K562 (cell line): ENCODE results near the gene SEC16A.

Experiments used
- BMI1 ChIP-seq: fragments of 150-350 bp; IDR thresholded peaks from 2 replicates; pipeline ENCODE4 v1.6.1; 2014; ENCODE audit warnings: low read length
- CBX5 ChIP-seq: IDR thresholded peaks from 2 replicates; pipeline ENCODE4 v1.6.1; 2014; ENCODE audit warnings: low read depth, borderline replicate concordance
- CEBPB ChIP-seq: fragments of 450-650 bp; IDR thresholded peaks from 2 replicates; pipeline ENCODE4 v1.6.1; 2016; ENCODE audit warnings: missing genetic modification characterization, missing compliant biosample characterization
- CHD1 ChIP-seq: fragments of 200-600 bp; sonication (generic); IDR thresholded peaks from one replicate; pipeline ENCODE4 v1.6.1; 2012; ENCODE audit warnings: mild to moderate bottlenecking, moderate library complexity, low read length, inconsistent platforms
- DDX20 ChIP-seq: fragments of 450-650 bp; IDR thresholded peaks from 2 replicates; pipeline ENCODE4 v1.6.1; 2016; ENCODE audit warnings: missing genetic modification characterization, low read depth, mild to moderate bottlenecking, missing compliant biosample characterization, moderate library complexity
- KDM1A ChIP-seq, 2 experiments: fragments of 450-650 bp; IDR thresholded peaks; 2 replicates each; pipeline ENCODE4 v1.6.1; 2016; ENCODE audit warnings: mild to moderate bottlenecking in 2 of 2
- KLF13 ChIP-seq: fragments of 450-650 bp; IDR thresholded peaks from 2 replicates; pipeline ENCODE4 v1.6.1; 2016; ENCODE audit warnings: missing genetic modification characterization, low read depth, mild to moderate bottlenecking, missing compliant biosample characterization, moderate library complexity, borderline replicate concordance
- MXI1 ChIP-seq: IDR thresholded peaks from 2 replicates; pipeline ENCODE4 v1.6.1; 2011; ENCODE audit warnings: low read depth, mild to moderate bottlenecking, improper control_type of control experiment, low read length
- POLR2AphosphoS5 ChIP-seq: IDR thresholded peaks from 2 replicates; pipeline ENCODE4 v1.6.1; 2011; ENCODE audit warnings: mild to moderate bottlenecking, low read depth, low read length, moderate library complexity; ENCODE audit not compliant: control insufficient read depth, insufficient read depth
- RBM15 ChIP-seq: fragments of 200-400 bp; formaldehyde crosslinking; IDR thresholded peaks from 2 replicates; pipeline ENCODE4 v1.6.1; 2018; ENCODE audit warnings: mild to moderate bottlenecking, low read length, moderate library complexity; ENCODE audit not compliant: insufficient read depth
- ZNF274 ChIP-seq: IDR thresholded peaks from 2 replicates; pipeline ENCODE4 v1.6.1; 2011; ENCODE audit warnings: low read depth, mild to moderate bottlenecking, low read length, moderate library complexity, borderline replicate concordance
- TF ChIP-seq, protein P1 (sequence below), 3 experiments: IDR thresholded peaks in 2 of 3; conservative IDR thresholded peaks in 1 of 3; 2 replicates each; pipeline ENCODE4 v1.5.1; 2011 to 2012; ENCODE audit warnings: low read length in 3 of 3, mild to moderate bottlenecking in 3 of 3, control low read depth in 2 of 3, improper control_type of control experiment in 1 of 3, inconsistent platforms in 1 of 3, low read depth in 1 of 3, mixed read lengths in 1 of 3, moderate library complexity in 1 of 3; ENCODE audit not compliant: insufficient read depth in 2 of 3
- TF ChIP-seq, protein P2 (sequence below): sonication (generic); formaldehyde crosslinking; IDR thresholded peaks from 2 replicates; pipeline ENCODE4 v1.9.0; 2022; ENCODE audit warnings: mild to moderate bottlenecking, missing genetic modification reagents
- TF ChIP-seq, protein P3 (sequence below): sonication (generic); formaldehyde crosslinking; IDR thresholded peaks from 2 replicates; pipeline ENCODE4 v1.8.1; 2023; ENCODE audit warnings: missing genetic modification reagents, mild to moderate bottlenecking, borderline replicate concordance

DNA sequence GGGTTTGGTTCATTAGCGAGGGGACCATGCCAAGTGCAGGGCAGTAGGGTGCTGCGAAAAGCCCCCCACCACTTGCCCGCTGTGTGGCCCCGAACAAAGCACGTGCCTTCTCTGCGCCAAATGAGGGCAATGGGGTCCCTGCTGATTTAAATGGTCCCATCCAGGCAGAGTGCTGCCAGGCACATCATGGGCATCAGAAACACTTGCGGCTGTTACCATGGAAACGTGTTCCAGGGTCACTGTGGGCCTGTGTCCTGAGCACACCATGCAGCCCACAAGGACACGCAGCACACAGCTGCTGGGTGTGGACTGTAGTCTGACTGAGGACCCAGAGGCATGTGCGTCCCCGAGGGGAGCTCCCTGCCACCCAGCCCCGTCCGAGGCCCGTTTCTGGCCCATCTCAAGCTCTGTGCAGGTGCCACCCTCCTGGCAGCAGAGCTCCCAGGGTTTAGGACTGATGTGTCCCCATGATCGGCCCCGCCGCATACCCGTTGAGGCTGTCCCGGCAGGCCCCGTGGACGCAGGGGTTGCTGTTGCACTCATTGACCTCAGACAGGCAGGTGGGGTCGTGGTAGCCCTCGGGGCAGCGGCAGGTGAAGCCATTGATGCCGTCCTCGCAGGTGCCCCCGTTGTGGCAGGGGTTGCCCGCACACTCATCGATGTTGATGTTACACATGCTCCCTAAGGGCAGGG is 31.3 kb upstream of the SEC16A start:
- TF ChIP-seq, protein P1, sequence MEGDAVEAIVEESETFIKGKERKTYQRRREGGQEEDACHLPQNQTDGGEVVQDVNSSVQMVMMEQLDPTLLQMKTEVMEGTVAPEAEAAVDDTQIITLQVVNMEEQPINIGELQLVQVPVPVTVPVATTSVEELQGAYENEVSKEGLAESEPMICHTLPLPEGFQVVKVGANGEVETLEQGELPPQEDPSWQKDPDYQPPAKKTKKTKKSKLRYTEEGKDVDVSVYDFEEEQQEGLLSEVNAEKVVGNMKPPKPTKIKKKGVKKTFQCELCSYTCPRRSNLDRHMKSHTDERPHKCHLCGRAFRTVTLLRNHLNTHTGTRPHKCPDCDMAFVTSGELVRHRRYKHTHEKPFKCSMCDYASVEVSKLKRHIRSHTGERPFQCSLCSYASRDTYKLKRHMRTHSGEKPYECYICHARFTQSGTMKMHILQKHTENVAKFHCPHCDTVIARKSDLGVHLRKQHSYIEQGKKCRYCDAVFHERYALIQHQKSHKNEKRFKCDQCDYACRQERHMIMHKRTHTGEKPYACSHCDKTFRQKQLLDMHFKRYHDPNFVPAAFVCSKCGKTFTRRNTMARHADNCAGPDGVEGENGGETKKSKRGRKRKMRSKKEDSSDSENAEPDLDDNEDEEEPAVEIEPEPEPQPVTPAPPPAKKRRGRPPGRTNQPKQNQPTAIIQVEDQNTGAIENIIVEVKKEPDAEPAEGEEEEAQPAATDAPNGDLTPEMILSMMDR (IDR thresholded peaks at IDR 0.05 in 2 of 3, conservative IDR thresholded peaks at IDR 0.05 in 1 of 3; ENCODE audit: insufficient read depth in 2 of 3, low read depth in 1 of 3, low read length in 3 of 3): no peak
- TF ChIP-seq CHD1 (no peak), MXI1 (no peak), DDX20 (tag) (no peak), KLF13 (tag) (no peak), POLR2AphosphoS5 (no peak), ZNF274 (no peak), BMI1 (no peak), RBM15 (no peak), CEBPB (no peak), KDM1A (IDR thresholded peaks at IDR 0.05) (no peak), CBX5 (no peak)
- TF ChIP-seq, protein P2, sequence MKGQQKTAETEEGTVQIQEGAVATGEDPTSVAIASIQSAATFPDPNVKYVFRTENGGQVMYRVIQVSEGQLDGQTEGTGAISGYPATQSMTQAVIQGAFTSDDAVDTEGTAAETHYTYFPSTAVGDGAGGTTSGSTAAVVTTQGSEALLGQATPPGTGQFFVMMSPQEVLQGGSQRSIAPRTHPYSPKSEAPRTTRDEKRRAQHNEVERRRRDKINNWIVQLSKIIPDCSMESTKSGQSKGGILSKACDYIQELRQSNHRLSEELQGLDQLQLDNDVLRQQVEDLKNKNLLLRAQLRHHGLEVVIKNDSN: no peak
- TF ChIP-seq, protein P3, sequence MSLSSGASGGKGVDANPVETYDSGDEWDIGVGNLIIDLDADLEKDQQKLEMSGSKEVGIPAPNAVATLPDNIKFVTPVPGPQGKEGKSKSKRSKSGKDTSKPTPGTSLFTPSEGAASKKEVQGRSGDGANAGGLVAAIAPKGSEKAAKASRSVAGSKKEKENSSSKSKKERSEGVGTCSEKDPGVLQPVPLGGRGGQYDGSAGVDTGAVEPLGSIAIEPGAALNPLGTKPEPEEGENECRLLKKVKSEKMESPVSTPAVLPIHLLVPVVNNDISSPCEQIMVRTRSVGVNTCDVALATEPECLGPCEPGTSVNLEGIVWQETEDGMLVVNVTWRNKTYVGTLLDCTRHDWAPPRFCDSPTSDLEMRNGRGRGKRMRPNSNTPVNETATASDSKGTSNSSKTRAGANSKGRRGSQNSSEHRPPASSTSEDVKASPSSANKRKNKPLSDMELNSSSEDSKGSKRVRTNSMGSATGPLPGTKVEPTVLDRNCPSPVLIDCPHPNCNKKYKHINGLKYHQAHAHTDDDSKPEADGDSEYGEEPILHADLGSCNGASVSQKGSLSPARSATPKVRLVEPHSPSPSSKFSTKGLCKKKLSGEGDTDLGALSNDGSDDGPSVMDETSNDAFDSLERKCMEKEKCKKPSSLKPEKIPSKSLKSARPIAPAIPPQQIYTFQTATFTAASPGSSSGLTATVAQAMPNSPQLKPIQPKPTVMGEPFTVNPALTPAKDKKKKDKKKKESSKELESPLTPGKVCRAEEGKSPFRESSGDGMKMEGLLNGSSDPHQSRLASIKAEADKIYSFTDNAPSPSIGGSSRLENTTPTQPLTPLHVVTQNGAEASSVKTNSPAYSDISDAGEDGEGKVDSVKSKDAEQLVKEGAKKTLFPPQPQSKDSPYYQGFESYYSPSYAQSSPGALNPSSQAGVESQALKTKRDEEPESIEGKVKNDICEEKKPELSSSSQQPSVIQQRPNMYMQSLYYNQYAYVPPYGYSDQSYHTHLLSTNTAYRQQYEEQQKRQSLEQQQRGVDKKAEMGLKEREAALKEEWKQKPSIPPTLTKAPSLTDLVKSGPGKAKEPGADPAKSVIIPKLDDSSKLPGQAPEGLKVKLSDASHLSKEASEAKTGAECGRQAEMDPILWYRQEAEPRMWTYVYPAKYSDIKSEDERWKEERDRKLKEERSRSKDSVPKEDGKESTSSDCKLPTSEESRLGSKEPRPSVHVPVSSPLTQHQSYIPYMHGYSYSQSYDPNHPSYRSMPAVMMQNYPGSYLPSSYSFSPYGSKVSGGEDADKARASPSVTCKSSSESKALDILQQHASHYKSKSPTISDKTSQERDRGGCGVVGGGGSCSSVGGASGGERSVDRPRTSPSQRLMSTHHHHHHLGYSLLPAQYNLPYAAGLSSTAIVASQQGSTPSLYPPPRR (CRISPR knock-in tag): no peak
